NCI-H128 (cell line): ENCODE data around the gene TRIM45.
"Not testable (repeated sequence)": the region's sequence is repeated elsewhere in the genome, so short reads cannot be mapped to it uniquely, and the experiment has no call there.

Experiments used
- DNase-seq: peaks from one replicate; lab custom pipeline; 2025; ENCODE audit not compliant: unreplicated experiment; lab: John Stamatoyannopoulos, UW

Gene TRIM45

DNA sequence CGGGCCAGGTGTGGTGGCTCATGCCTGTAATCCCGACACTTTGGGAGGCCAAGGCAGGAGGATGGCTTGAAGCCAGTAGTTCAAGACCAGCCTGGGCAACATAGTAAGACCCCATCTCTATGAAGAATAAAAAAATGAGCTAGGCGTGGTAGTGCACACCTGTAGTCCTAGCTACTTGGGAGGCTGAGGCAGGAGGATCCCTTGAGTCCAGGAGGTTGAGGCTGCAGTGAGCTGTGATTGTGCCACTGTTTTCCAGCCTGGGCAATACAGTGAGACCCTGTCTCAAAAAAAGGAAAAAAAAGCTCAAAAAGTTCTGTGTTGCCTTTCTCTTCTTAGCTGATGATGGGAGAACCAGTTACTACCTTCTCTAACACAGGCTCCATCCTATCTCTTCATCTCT, 19.7 kb downstream of the TRIM45 start:
- not testable (repeated sequence) for DNase-seq

DNA sequence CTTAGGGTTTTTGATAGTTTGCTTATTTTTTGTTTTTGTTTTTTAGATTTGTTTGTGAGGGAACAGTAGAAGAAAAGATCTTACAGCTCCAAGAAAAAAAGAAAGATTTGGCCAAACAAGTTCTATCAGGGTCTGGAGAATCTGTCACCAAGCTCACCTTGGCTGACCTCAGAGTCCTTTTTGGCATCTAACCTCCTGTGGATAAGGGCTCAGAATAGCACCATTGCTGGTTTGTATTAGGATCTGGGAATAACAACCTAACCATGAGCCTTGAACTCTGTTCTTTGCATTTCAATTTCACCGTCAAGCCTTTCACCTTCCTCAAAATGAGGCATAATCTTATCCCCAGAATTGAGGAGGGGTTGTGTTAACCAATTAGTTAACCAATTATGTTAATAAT, 20.2 kb downstream of the TRIM45 start:
- DNase-seq, result no peak

DNA sequence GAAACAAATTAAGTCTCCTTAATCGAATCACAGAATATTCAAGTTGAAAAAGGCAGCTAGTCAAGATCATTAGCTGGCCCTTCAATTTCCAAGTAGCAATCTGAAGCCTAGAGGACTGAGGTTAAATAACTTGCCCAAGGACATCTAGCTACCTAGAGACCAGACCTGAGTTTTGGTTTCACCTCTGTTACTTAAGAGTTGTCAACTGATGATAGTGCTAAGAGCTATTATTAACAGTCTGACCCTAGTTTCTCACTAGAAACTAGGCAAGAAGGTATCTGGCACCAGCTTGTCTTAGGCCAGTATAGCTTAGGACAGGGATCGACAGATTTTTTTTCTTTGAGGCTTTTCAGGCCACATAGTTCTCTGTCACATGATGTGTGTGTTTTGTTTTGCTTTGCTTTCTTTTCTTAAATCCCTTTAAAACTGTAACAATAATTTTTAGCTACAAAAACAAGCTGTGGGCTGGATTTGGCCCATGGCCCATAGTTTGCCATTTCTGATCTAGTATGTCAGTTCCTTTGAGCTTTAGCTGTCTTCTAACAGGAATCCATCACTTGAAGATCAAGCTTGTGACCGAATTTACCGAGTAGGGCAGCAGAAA, 23.2 kb downstream of the TRIM45 start:
- no peak for DNase-seq

DNA sequence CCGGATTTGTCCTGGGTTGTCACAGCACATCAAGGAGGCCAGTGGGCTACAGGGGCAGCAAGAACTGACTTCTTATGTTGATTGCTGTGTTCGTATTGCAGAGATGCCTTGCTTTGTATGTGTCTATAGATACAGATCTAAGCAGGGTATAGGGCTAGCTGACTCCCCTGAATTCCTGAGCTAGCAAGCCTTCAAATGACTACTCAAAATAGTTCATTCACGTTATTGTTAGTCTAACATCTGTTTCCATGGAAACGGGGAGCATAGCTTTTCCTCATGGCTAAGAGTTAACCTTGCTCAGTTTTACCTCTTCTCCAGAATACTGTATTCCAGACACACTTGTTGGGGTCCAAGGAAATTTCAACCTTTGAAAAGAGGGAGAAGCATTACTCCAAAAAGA, 24.1 kb downstream of the TRIM45 start:
- no peak for DNase-seq

DNA sequence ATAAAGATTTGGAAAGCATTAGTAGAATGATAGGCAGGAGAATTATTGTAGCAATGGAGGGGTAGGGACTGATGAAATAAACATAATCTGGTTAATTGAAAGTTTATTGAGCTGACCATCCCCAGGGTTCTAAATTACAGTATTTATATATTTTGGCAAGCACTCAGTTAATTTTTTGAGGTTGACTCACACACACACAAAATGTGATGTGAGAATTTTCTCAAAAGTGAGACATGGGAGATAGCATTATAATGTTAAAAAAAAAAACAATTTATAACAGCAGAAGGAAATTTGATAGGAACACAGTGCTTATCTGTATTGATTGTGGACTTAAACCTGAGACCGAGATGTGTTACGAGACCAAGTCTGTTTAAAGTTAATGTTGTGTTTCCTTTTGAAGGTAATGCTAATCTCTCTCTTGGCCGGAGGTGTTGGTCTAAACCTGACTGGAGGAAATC, 24.6 kb downstream of the TRIM45 start:
- no peak for DNase-seq

DNA sequence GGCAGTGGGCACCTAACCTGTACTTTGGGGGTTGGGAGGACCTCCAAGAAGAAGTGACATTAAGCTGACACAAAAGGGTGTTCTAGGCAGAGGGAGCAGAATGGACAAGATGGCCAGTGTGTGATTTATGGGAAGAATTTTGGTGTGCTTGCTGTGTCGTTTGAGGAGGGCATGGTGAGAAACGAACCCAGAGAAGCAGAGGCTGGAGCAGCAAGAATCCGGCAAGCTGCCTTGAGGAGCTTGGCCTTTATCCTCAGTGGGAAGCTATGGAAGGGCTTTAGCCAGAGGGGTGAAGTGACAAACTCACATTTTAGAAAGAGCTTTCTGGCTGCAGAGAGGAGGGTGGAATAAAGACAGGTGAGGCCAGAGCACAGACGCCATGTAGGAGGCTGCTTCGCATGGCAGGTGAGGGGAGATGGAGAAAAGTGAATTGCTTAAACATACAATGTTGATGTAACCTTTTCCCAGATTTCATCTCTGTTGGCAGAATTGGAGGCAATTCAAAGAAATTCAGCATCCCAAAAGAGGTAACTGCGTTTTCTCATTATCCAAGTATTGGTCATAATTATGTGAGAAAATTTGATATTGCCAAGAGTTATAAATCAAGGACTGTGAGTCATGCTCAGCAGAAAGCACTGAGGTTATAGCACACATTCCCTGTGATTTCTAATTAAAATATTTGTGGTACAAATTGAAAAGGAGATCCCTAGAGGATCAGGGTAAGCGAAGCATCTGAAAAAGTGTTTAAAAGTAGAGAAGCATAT, 26.5 kb downstream of the TRIM45 start:
- DNase-seq, result no peak

DNA sequence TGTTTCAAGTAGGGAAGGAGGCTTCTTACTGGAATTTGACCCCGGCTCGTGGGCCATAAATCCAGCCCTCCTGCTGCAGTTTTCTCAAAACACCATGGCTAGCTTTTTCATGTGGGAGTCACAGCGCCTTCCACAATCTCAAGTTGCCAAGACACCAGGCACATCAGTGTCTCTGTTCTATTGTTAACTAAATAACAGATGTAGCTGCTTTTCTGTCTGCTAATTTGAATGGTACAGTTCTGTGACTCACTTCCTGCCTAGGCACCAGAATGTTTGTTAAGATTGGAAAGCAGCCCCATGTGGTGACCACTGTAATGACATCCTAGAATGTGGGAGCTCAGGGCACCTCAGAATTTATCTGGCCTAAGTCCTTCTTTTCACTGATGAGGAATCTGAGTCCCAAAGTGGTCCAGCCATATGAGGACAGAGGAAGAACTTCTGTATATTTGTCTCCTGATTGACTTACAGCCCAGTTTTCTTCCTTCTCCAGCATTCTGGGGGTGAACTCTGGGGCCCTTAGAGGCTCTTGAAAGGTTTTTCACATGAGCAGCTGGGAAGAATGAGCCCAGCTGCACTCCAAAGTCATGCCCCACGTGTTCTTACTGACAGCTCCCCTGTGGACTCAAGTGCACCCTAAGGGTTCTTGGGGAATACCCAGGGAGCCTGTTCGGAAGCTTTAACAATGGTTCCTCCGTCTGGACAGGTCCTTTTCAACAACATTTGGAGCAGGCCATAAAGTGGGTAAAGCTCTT, 27.5 kb downstream of the TRIM45 start:
- no peak for DNase-seq

DNA sequence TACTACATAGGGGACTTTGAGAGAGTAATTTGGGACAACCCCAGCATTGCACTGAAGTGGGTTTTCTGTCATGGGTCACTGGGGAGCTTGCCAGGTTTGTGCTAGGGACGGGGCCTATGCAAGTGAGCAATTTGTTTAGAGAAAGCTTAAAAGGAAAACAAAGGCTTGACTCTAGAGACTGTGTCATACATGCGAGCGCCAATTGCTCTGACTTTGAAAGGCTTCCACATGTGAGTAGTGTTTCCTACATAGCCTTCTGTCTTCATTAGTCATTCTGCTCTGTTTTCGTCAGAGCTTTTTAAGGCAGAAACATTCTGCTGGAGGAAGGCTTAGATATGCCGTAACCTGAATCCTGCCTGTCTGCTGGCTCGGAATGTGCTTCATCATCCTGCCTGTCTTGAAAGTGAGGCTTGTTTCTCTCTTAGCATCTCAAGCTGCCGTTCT, 28.4 kb downstream of the TRIM45 start:
- DNase-seq, result no peak

DNA sequence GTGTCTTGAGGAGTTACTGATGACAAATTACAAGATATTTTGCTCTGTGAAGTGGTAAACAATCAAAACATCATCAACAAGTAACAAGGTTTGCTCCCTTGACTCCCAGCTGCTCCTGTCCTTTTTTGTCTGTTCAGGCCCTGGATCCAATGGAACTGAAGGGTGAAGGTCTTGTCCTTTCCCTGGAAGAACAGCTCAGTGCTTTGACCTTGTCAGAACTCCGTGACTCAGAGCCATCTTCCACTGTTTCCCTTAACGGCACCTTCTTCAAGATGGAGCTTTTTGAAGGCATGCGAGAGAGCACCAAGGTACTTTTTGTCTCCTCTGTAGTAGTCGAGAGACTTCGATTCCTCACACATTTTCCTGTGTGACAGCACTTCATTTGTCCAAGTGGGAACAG, 29.0 kb downstream of the TRIM45 start:
- DNase-seq, result no peak

DNA sequence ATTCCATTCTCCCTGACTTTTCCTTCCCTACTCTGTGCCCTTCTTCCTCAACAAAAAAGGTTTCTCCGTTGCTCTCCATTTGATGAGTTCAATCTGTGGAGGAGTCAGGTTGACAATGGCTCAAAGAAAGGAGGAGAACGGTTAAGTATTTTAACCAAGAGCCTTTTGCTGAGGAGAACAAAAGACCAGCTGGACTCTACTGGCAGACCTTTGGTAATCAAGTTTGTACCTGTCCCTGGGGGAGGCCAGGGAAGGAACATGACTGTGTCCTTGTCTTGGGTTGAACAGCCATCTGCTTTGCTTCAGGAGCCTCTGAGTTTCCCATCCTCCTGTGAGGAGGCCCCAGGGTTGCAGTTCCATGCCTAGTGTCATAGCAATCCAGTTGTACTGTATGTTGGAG, 31.6 kb downstream of the TRIM45 start:
- no peak for DNase-seq

DNA sequence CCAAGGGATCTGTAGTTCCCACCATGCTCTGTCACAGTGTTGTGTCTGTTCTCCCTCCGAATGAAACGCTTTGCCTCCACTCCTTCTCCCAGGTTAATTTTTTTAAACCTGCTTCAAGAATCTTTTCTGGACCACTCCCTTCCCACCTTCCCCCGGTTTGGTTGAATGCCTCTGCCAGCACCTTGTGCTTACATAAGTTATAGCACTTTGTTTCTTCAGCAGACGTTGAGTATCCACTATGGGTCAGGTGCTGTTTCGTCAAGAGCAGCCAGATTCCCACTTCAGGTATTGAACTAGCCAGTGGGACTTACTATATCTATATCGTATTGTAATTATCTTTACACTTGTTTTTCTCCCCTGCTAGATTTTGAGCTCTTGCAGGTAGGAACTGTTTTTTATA, 33.9 kb downstream of the TRIM45 start:
- no peak for DNase-seq

DNA sequence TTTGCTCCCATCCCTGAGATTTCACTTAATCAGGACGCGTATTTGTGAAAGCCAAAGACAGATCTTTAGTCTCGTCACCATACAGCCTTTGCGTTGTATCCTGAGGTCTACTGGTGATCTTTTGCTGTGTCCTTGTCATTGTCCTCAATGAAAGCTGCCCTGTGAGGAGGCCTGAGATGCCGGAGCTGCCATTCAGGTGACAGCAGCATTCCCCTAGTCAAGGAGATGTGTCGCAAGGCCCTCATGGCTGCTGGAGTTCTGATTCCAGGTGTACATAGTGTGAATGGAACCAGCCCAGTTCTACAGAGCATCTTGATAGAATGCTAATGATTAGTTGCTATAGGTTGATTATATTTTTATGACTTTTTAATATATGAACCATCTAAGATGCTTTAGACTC, 37.3 kb downstream of the TRIM45 start:
- DNase-seq, result no peak

DNA sequence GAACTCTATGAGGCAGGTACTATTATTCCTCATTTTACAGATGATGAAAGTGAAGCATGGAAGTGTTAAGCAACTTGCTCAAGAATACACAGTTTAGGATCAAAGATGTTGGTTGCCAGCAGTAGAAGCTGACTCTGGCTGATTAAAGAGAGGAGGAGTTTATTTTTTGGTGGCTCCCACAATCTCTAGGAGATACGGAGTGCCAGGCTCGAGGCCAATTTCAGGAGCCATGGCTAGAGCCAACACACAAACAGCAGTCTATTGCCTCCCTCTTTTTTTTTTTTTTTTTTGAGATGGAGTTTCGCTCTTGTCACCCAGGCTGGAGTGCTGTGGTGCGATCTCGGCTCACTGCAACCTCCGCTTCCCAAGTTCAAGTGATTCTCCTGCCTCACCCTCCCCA, 41.8 kb downstream of the TRIM45 start:
- DNase-seq, result no peak

DNA sequence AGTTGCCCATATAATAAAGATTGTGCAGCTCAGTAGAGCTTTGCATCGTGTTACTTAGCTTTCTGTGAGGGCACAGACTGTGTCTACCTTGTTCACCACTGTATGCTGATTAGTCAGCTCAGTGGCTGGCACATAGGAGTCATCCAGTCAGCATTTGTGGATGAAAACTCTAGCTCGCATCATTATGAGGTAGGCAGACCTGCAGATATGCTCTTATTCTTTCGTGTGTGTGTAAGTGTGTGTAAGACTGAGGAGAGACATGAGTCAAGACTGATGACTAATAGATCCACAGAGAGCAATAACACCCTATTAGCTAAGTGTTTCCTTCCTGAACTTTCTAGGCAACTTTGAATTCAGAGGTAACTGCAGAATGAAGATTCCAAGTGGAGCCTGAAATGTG, 44.3 kb downstream of the TRIM45 start:
- no peak for DNase-seq

DNA sequence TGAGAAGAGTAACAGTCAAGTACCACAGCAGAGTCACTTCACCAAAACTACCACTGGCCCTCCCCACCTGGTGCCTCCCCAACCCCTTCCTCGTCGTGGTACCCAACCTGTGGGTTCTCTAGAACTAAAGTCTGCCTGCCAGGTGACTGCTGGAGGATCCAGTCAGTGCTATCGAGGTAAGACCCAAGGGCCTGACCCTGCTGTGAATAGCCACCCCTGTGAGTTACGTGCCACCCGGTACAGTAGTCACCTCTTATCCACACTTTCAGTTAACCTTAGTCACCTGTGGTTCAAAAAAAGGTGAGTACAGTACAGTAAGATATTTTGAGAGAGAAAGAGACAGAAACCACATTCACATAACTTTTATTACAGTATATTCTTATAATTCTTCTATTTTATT, 44.9 kb downstream of the TRIM45 start:
- DNase-seq, result no peak

DNA sequence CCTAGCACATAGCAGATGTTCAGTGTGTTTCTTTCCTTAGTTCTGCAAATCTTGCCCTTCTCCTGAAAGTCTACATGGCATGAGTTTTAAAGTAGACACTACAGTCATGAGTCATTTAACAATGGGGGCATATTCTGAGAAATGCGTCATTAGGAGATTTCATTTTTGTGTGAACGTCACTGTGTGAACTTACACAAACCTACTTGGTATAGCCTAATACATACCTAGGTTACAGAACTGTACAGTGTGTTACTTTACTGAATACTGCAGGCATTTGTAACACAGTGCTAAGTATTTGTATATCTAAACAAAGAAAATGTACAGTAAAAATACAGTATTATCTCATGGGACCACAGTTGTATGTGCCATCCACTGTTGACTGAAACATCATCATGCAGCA, 51.4 kb downstream of the TRIM45 start:
- no peak for DNase-seq

DNA sequence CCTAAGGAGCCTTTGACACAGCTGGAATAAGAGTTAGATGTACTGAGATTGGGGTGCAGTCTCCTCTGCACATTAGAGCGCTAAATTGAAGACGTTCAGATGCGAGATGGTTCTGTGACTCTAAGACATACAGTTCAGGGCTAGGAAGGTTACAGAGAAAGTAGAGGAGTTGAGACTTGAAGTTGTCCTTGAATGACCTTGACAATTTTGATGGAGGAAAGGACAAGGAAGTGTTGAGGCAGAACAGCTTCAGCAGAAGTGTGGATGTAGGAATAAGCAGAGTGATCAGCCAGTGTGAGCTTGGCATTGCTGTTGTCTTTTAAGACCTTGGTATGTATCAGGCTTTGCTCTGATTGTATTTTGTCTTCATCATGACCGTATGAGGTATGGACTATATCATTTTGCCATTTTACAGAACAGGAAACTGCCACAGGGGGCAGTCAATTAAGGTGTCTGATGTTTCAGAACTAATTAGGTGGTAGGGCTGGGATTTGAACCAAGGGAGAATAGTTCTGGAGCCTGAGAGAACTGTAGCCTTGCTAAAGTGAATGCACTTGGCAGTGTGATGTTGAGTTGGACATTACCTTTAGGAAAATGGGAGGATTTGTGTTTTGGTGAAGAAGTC, 52.2 kb downstream of the TRIM45 start:
- no peak for DNase-seq

DNA sequence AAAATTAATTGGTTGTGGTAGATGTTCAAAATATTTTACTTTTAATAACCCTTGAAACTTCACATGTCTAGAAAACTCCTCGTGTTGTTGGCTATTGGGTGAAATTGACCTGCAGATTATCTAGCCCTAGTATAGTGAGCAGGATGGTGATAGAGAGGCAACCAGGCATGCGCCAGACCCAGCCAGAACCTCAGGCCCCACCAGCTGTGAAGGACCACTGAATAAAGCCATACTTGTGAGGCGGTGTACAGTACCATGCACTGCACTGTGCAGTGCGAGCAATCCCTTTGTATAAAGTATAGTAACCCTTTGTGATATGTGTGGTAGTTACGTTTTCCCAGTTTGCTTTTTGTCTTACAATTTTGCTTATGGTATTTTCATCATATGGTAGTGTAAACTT, 53.0 kb downstream of the TRIM45 start:
- no peak for DNase-seq

DNA sequence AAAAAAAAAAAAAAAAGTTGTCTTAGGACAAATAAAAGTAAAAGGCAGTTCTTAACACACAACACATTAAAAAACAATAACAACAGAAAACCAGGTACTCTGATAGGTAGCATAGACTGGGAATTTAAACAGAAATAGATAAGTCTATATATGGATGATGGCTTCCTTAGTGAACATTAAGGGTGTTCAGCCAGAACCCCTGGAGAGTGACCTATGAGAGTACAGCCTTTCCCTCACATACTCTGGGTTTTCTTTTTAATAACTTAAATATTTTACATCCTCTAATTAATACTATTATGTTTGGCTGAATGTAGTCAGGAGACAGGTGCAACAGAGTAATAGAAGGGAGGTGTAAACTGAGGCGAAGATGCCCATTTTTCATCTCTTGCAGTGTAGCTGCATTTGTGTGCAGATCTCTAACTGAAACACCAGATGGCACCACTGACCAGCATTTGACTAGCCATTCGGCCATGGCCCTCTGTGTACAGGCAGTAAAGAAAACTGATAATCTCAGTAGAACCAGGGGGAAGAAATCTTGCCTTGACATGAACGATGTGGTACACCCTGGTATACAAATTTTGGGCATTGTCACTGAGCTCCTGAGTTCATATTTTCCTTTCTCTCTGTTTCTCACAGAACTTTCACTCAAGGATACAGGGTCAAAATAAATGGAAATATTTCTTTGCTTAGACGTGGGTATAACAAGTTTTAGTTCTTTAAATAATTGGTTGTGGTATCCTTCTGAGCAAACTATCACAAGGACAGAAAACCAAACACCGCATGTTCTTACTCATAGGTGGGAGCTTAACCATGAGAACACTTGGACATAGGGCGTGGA, 53.8 kb downstream of the TRIM45 start:
- peak; percentile 12 for DNase-seq

DNA sequence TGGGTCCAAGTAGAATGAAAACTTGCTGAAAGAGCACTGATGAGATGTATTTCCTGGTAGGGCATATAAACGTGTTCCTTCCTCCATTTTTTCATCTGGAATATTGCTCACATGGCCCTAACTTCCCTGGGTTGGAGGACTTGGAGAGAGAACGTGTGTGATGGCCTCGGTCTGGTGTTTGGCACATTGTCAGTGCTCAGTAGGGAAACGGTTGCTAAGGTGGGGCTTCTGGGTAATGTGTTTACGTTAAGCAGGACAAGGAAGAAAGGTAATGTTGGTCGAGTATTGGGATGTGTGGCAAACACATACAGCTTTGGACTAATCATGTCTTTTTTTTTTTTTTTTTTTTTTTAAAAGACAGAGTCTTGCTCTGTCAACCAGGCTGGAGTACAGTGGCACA, 55.2 kb downstream of the TRIM45 start:
- no peak for DNase-seq

DNA sequence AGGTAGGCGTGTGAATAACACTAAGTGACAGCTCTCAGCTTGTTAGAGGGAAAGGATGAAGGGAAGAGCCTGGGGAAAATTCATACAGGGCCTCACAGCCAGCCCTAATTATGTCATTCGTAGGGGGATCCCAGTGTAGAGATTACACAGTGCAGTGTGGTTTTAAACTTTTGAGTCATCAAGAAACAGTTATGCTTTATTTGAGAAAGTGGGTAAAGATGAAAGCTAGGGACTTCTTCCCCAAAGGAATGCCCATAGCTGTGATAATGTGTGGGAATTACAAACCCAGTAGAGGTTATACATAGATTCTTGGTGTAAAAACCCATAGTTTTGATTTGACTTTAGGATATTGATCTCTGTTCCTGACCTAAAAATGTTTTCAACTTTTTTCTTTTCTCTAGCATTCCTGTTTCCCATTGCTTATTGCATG, 59.5 kb downstream of the TRIM45 start:
- no peak for DNase-seq
